Neuronal stem cell (in vitro differentiated cells): ENCODE measurements around the gene ABLIM3.

Experiments
- DNase-seq: peaks from one replicate; pipeline ENCODE4 v3.0.0-alpha.2; 2013; ENCODE audit warnings: low spot score
- H2AFZ ChIP-seq: one replicate; pipeline ENCODE4 v1.6.1; 2013; ENCODE audit warnings: mild to moderate bottlenecking, low read length, inconsistent platforms
- H2AK5ac ChIP-seq: 2 replicates; pipeline ENCODE4 v1.6.1; 2013; ENCODE audit warnings: low read depth, mild to moderate bottlenecking, inconsistent platforms, low read length, moderate library complexity, mixed read lengths
- H2BK120ac ChIP-seq: 2 replicates; pipeline ENCODE4 v1.6.1; 2013; ENCODE audit warnings: low read depth, mild to moderate bottlenecking, inconsistent platforms, low read length, moderate library complexity, mixed read lengths
- H2BK12ac ChIP-seq: one replicate; pipeline ENCODE4 v1.6.1; 2013; ENCODE audit warnings: low read length, inconsistent platforms
- H2BK15ac ChIP-seq: 2 replicates; pipeline ENCODE4 v1.6.1; 2013; ENCODE audit warnings: mild to moderate bottlenecking, low read length, inconsistent platforms, mixed read lengths
- H2BK5ac ChIP-seq: one replicate; pipeline ENCODE4 v1.6.1; 2013; ENCODE audit warnings: inconsistent platforms, mild to moderate bottlenecking, low read length, moderate library complexity
- H3K14ac ChIP-seq: one replicate; pipeline ENCODE4 v1.6.1; 2013; ENCODE audit warnings: low read length, inconsistent platforms
- H3K18ac ChIP-seq: 2 replicates; pipeline ENCODE4 v1.6.1; 2013; ENCODE audit warnings: low read length, inconsistent platforms
- H3K23ac ChIP-seq: 2 replicates; pipeline ENCODE4 v1.6.1; 2013; ENCODE audit warnings: low read depth, mild to moderate bottlenecking, mixed read lengths, low read length, inconsistent platforms; ENCODE audit not compliant: poor library complexity
- H3K27ac ChIP-seq: replicated peaks from 3 replicates; pipeline ENCODE4 v1.5.1; 2013; ENCODE audit warnings: low read length, inconsistent platforms
- H3K27me3 ChIP-seq, 3 experiments: 2 replicates each; pipeline ENCODE4 v1.6.1; 2013; ENCODE audit warnings: low read length in 3 of 3, mild to moderate bottlenecking in 2 of 3, inconsistent platforms in 1 of 3, low read depth in 1 of 3, mixed read lengths in 1 of 3, moderate library complexity in 1 of 3; ENCODE audit not compliant: control insufficient read depth in 3 of 3, insufficient read depth in 3 of 3
- H3K36me3 ChIP-seq, 2 donors: replicated peaks in 1 of 2; 2 replicates each; pipeline ENCODE4 v1.6.1; 2013; ENCODE audit warnings: low read length in 2 of 2; ENCODE audit not compliant: control insufficient read depth in 2 of 2, insufficient read depth in 2 of 2
- H3K4ac ChIP-seq: 2 replicates; pipeline ENCODE4 v1.6.1; 2013; ENCODE audit warnings: inconsistent platforms, mild to moderate bottlenecking, low read length, moderate library complexity
- H3K4me1 ChIP-seq, 2 donors: 1 replicate in 1 of 2; 2 replicates in 1 of 2; pipeline ENCODE4 v1.6.1; 2013; ENCODE audit warnings: low read length in 2 of 2, low read depth in 1 of 2; ENCODE audit not compliant: control insufficient read depth in 2 of 2, insufficient read depth in 1 of 2
- H3K4me2 ChIP-seq: one replicate; pipeline ENCODE4 v1.6.1; 2013; ENCODE audit warnings: mild to moderate bottlenecking, low read length, inconsistent platforms; ENCODE audit not compliant: insufficient read depth, poor library complexity, severe bottlenecking
- H3K4me3 ChIP-seq, 2 donors: 2 replicates each; pipeline ENCODE4 v1.5.1; 2013; ENCODE audit warnings: low read length in 2 of 2, mild to moderate bottlenecking in 2 of 2, inconsistent platforms in 1 of 2, moderate library complexity in 1 of 2
- H3K79me1 ChIP-seq: one replicate; pipeline ENCODE4 v1.6.1; 2013; ENCODE audit warnings: low read depth, mild to moderate bottlenecking, inconsistent platforms, low read length, moderate library complexity
- H3K9ac ChIP-seq: one replicate; pipeline ENCODE4 v1.6.1; 2013; ENCODE audit warnings: mild to moderate bottlenecking, low read depth, low read length, inconsistent platforms; ENCODE audit not compliant: poor library complexity
- H3K9me3 ChIP-seq, 2 donors: replicated peaks in 1 of 2; 2 replicates each; pipeline versions ENCODE3 to v1.6.1; 2013; ENCODE audit warnings: low read length in 2 of 2, mild to moderate bottlenecking in 2 of 2, inconsistent platforms in 1 of 2, low read depth in 1 of 2, mixed read lengths in 1 of 2, moderate library complexity in 1 of 2; ENCODE audit not compliant: control insufficient read depth in 2 of 2, insufficient read depth in 1 of 2
- H4K8ac ChIP-seq: one replicate; pipeline ENCODE4 v1.6.1; 2013; ENCODE audit warnings: low read depth, mild to moderate bottlenecking, inconsistent platforms, low read length, moderate library complexity
- H4K91ac ChIP-seq: one replicate; pipeline ENCODE4 v1.6.1; 2013; ENCODE audit warnings: low read length, low read depth, mild to moderate bottlenecking, inconsistent platforms; ENCODE audit not compliant: poor library complexity
- WGBS, 2 donors: extraction: QIAGEN DNeasy Blood & Tissue Kit; methylation state at CpG; one replicate each; pipeline ENCODE4 v1.1.7; 2013; ENCODE audit warnings: missing lambda C conversion rate in 2 of 2, mixed read lengths in 1 of 2; ENCODE audit not compliant: insufficient read length in 2 of 2, insufficient replicate concordance in 1 of 2; ENCODE audit errors: extremely low coverage in 2 of 2; 5-methylcytosine and 5-hydroxymethylcytosine counted together

Gene ABLIM3

GRCh38 chr5:149162401-149163084, 21.2 kb downstream of the ABLIM3 start:
- Histone ChIP-seq H3K4ac (no peak overlapping the region), H4K8ac (no peak overlapping the region), H3K4me3 (no peak overlapping the region), H3K23ac (no peak overlapping the region), H3K36me3 (no peaks in the 10 kb centered on the region), H3K9ac (no peak overlapping the region), H3K14ac (no peak overlapping the region), H3K4me2 (no peak overlapping the region), H3K18ac (no peak overlapping the region), H2BK120ac (no peak overlapping the region), H4K91ac (no peak overlapping the region), H2BK12ac (no peak overlapping the region), H2AFZ (no peak overlapping the region), H3K79me1 (no peaks in the 10 kb centered on the region), H3K27me3 (no peaks in the 10 kb centered on the region), H2AK5ac (no peak overlapping the region), H3K27ac (no peak overlapping the region), H2BK5ac (no peak overlapping the region), H3K9me3 (no peaks in the 10 kb centered on the region), H3K4me1 (no peaks in the 10 kb centered on the region), H2BK15ac (no peak overlapping the region)
- WGBS, 2 donors = no CpG with 5 or more reads among the region's 9 CpGs
- no peak for DNase-seq

- no peak overlapping the region for H2AK5ac ChIP-seq
- WGBS, 2 donors = no CpG with 5 or more reads among the region's 1 CpG
These were observed 23.4 kb downstream of the ABLIM3 start for GRCh38 chr5:149164731-149165130.

GRCh38 chr5:149166128-149166527, 24.8 kb downstream of the ABLIM3 start:
- Histone ChIP-seq H2BK5ac (no peak overlapping the region), H3K4me2 (no peak overlapping the region), H2BK12ac (no peak overlapping the region), H3K23ac (no peak overlapping the region), H3K4ac (no peak overlapping the region), H3K9ac (no peak overlapping the region), H4K8ac (no peak overlapping the region), H4K91ac (no peak overlapping the region), H3K36me3 (no peaks in the 10 kb centered on the region), H3K18ac (no peak overlapping the region), H3K27ac (no peak overlapping the region), H3K79me1 (no peaks in the 10 kb centered on the region), H3K14ac (no peak overlapping the region), H3K4me3 (no peak overlapping the region), H2BK120ac (no peak overlapping the region), H2AK5ac (no peak overlapping the region), H2BK15ac (no peak overlapping the region), H3K27me3 (no peaks in the 10 kb centered on the region), H2AFZ (no peak overlapping the region), H3K9me3 (no peaks in the 10 kb centered on the region), H3K4me1 (peaks cover 0 to 4% of the 10 kb centered on the region in 2 donors)
- no peak for DNase-seq

More at GRCh38 chr5:149164731-149165130, 23.4 kb downstream of the ABLIM3 start:
- H2AFZ ChIP-seq = no peak overlapping the region
- H3K79me1 ChIP-seq = no peaks in the 10 kb centered on the region
- H3K4me2 ChIP-seq = no peak overlapping the region
- no peak overlapping the region for H3K4ac ChIP-seq
- no peak overlapping the region for H3K4me3 ChIP-seq
- H2BK12ac ChIP-seq = no peak overlapping the region
- H2BK15ac ChIP-seq = no peak overlapping the region
- H2BK120ac ChIP-seq = no peak overlapping the region
- H2BK5ac ChIP-seq = no peak overlapping the region
- no peak overlapping the region for H3K14ac ChIP-seq
- H3K36me3 ChIP-seq = no peaks in the 10 kb centered on the region
- H3K9ac ChIP-seq = no peak overlapping the region
- no peak overlapping the region for H3K27ac ChIP-seq
- H4K91ac ChIP-seq = no peak overlapping the region
- H3K27me3 ChIP-seq = no peaks in the 10 kb centered on the region
- H3K18ac ChIP-seq = no peak overlapping the region
- H3K4me1 ChIP-seq = peaks cover 0 to 4% of the 10 kb centered on the region in 2 donors
- no peak overlapping the region for H4K8ac ChIP-seq
- H3K23ac ChIP-seq = no peak overlapping the region
- DNase-seq = no peak
- H3K9me3 ChIP-seq = no peaks in the 10 kb centered on the region

GRCh38 chr5:149166591-149167100, 25.4 kb downstream of the ABLIM3 start:
- Histone ChIP-seq H3K14ac (no peak overlapping the region), H2AK5ac (no peak overlapping the region), H2BK120ac (no peak overlapping the region), H3K4ac (no peak overlapping the region), H3K4me3 (no peak overlapping the region), H2BK12ac (no peak overlapping the region), H3K27ac (no peak overlapping the region), H4K91ac (no peak overlapping the region), H3K9me3 (no peaks in the 10 kb centered on the region), H3K79me1 (no peaks in the 10 kb centered on the region), H3K4me2 (no peak overlapping the region), H2AFZ (no peak overlapping the region), H4K8ac (no peak overlapping the region), H3K23ac (no peak overlapping the region), H3K9ac (no peak overlapping the region), H2BK15ac (no peak overlapping the region), H3K36me3 (no peaks in the 10 kb centered on the region), H3K27me3 (no peaks in the 10 kb centered on the region), H2BK5ac (no peak overlapping the region), H3K4me1 (peaks cover 0 to 4% of the 10 kb centered on the region in 2 donors), H3K18ac (no peak overlapping the region)
- no peak for DNase-seq
